ENCODE results near the gene TLR4. TPM values are rescaled to one million over a fixed set of nuclear protein-coding genes. Genes with fewer than 3 reads are reported as not detected.
A peak's percentile ranks its signal among the peaks of the same experiment; 100 is the strongest.

TLR4 gene
- total and polyA plus RNA-seq, 10 of the 15 experiments (the other 5 are each of a cell fraction or from before 2014, with no cell fraction given): 0.03 to 0.50 (median 0.16) TPM

DNA sequence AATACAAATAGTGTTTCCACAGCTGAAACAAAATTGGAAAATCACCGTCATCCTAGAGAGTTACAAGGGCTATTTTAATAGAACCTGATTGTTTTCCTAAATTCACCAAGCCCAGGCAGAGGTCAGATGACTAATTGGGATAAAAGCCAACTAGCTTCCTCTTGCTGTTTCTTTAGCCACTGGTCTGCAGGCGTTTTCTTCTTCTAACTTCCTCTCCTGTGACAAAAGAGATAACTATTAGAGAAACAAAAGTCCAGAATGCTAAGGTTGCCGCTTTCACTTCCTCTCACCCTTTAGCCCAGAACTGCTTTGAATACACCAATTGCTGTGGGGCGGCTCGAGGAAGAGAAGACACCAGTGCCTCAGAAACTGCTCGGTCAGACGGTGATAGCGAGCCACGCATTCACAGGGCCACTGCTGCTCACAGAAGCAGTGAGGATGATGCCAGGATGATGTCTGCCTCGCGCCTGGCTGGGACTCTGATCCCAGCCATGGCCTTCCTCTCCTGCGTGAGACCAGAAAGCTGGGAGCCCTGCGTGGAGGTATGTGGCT, at the start of gene TLR4 (continued):
- peak in 1 of 2 experiments; percentile 19; a peak in 2 of 4 replicates for TF ChIP-seq IKZF2 (IDR thresholded peaks at IDR 0.05)
- no peak for TF ChIP-seq RCOR1 (conservative IDR thresholded peaks at IDR 0.05; ENCODE audit: low read depth, low read length)
- no peak for TF ChIP-seq BCL11A (IDR thresholded peaks at IDR 0.05; ENCODE audit: low read depth, low read length)
- no peak for TF ChIP-seq NR2C2 (IDR thresholded peaks at IDR 0.05; ENCODE audit: borderline replicate concordance, control insufficient read depth, insufficient read length, low read depth)
- no peak for TF ChIP-seq NR2C1 (IDR thresholded peaks at IDR 0.05)
- TF ChIP-seq ATF7 (IDR thresholded peaks at IDR 0.05; ENCODE audit: low read depth): peak; percentile 38; the same call in 1 of the 2 replicates
- TF ChIP-seq ZBTB4 (CRISPR knock-in tag; IDR thresholded peaks at IDR 0.05): no peak
- TF ChIP-seq MTA2 (IDR thresholded peaks at IDR 0.05; ENCODE audit: low read depth): 0 out of 2 replicates have a peak, but pooled peaks have one; percentile 39

DNA sequence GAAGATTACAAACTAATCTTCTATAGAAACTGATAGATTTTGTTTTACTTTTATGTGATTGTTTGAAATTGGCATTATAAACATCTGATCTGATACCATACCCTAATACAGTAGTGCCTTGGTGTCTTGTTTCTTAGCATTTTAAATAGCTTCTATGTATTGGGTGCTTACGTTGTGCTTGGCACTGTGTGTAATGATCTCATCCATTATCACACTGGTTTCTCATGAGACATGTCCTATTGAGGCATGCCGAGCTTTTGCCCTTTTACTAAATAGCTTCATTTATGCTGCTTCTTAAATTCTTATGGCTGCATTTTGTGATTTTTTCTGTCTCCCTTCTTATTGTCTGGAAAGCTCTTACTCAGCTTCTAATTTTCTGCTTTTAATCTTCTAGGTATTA, 48.2 kb upstream of the TLR4 start:
- H3K4me2 ChIP-seq (ENCODE audit: control insufficient read depth, insufficient read depth): no peak overlapping the region
- ATAC-seq (no peak), DNase-seq (ENCODE audit: low read depth, low spot score) (no peak), FAIRE-seq (no peak)
- no peak overlapping the region for H3K4me3 ChIP-seq
- intact Hi-C loops (cut with micrococcal nuclease; ENCODE audit: unreplicated experiment) (no loop called here), in situ Hi-C loops (cut with MboI) (no loop called here)
- H3K79me2 ChIP-seq (ENCODE audit: control insufficient read depth, insufficient read depth, low read length): no peaks in the 10 kb centered on the region
- H3K9ac ChIP-seq (ENCODE audit: control insufficient read depth, insufficient read depth, low read length): no peak overlapping the region
- WGBS (ENCODE audit: insufficient coverage, insufficient replicate concordance, low lambda C conversion rate, missing lambda C conversion rate): 9% methylated on average over 2 of the region's 2 CpGs
- no peaks in the 10 kb centered on the region for H3K27me3 ChIP-seq (replicated peaks in 1 of 2; ENCODE audit: control insufficient read depth in 2 of 2, insufficient read depth in 2 of 2, low read length in 1 of 2)
- H3K36me3 ChIP-seq (ENCODE audit: control insufficient read depth in 2 of 2, insufficient read depth in 2 of 2, low read length in 1 of 2): no peaks in the 10 kb centered on the region
- RAD21 ChIA-PET (ENCODE audit: unreplicated experiment): no interaction called here
- no peaks in the 10 kb centered on the region for H4K20me1 ChIP-seq (ENCODE audit: control insufficient read depth, insufficient read depth)
- no peak overlapping the region for H2AFZ ChIP-seq (ENCODE audit: control insufficient read depth, low read depth, low read length)
- H3K9me3 ChIP-seq (replicated peaks; ENCODE audit: control insufficient read depth, insufficient read depth, low read length): no peaks in the 10 kb centered on the region
- POLR2A ChIA-PET: no interaction called here
- no TSS peak for BruUV-seq (replicated peaks)
- SMC1A ChIA-PET (ENCODE audit: uncharacterized antibody, unreplicated experiment): no interaction called here
- H3K4me1 ChIP-seq (ENCODE audit: control insufficient read depth, insufficient read depth, low read length): no peaks in the 10 kb centered on the region
- H3K27ac ChIP-seq (ENCODE audit: control insufficient read depth, insufficient read depth): no peak overlapping the region
- CTCF ChIA-PET: no interaction called here
- no peak for TF ChIP-seq SP1 (IDR thresholded peaks at IDR 0.05; ENCODE audit: low read depth, low read length)
- TF ChIP-seq MXI1 (IDR thresholded peaks at IDR 0.05; ENCODE audit: low read depth, low read length): no peak
- no peak for TF ChIP-seq NR2C1 (IDR thresholded peaks at IDR 0.05)
- TF ChIP-seq CHD4 (IDR thresholded peaks at IDR 0.05): no peak
- TF ChIP-seq HDAC2 (IDR thresholded peaks at IDR 0.05): no peak
- TF ChIP-seq POU2F2 (IDR thresholded peaks at IDR 0.05; ENCODE audit: borderline replicate concordance, low read depth, low read length): no peak
- TF ChIP-seq ZNF592 (IDR thresholded peaks at IDR 0.05): no peak
- TF ChIP-seq MTA2 (IDR thresholded peaks at IDR 0.05; ENCODE audit: low read depth): no peak
- no peak for TF ChIP-seq HSF1 (IDR thresholded peaks at IDR 0.05; ENCODE audit: low read depth, low read length)

Data from GM12878 (cell line).